A673 (cell line): ENCODE data around the gene DENND1A.

ENCODE experiments used
- EZH2 ChIP-seq: fragments of 200-600 bp; sonication (generic); IDR thresholded peaks from 2 replicates; pipeline ENCODE4 v1.6.1; 2017; ENCODE audit warnings: borderline replicate concordance, low read depth, mild to moderate bottlenecking, mixed read lengths, antibody characterized with exemption, low read length; ENCODE audit not compliant: poor library complexity, severe bottlenecking
- TF ChIP-seq, protein P1 (sequence below): fragments of 300-800, 200-600 bp; sonication (generic); conservative IDR thresholded peaks from 2 replicates; pipeline ENCODE4 v1.5.1; 2017; ENCODE audit warnings: low read depth, mild to moderate bottlenecking, antibody characterized with exemption, low read length, moderate library complexity, mixed read lengths

DNA sequence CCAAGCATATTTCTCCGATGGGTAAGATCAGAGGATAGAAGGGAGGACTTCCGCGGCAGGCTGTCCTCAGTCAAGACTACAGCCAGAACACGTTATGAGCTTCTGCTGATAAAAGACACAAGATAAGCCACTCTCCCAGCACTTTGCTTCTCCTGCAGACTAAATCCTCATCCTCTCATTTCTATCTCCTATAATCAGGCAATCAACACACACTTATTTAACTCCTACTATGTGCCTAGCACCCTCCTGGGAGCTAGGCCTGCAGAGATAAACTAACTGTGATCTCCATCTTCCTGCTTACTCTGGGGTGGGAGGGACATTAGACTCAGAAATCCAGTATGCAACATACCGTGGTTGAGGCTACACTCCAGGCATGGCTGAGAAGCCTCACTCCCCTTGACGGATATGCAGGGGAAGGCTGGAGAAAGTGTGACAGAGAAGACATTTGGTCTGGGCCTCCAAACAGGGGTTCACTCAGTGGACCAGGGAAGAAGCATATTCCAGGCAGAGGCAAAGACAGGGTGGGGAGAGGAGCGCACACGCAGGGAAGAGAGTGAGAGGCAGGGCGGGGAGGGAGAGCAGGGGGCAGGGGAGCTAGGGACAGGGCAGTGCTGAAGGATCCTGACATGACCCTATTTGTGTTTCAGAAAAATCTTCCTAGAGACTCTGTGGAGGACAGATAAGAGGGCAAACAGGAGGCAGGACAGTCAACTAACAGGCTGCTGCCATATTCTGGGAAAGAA, 274.1 kb downstream of the DENND1A start:
- TF ChIP-seq, protein P1, sequence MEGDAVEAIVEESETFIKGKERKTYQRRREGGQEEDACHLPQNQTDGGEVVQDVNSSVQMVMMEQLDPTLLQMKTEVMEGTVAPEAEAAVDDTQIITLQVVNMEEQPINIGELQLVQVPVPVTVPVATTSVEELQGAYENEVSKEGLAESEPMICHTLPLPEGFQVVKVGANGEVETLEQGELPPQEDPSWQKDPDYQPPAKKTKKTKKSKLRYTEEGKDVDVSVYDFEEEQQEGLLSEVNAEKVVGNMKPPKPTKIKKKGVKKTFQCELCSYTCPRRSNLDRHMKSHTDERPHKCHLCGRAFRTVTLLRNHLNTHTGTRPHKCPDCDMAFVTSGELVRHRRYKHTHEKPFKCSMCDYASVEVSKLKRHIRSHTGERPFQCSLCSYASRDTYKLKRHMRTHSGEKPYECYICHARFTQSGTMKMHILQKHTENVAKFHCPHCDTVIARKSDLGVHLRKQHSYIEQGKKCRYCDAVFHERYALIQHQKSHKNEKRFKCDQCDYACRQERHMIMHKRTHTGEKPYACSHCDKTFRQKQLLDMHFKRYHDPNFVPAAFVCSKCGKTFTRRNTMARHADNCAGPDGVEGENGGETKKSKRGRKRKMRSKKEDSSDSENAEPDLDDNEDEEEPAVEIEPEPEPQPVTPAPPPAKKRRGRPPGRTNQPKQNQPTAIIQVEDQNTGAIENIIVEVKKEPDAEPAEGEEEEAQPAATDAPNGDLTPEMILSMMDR: no peak
- no peak for TF ChIP-seq EZH2
